Activated CD4-positive, alpha-beta T cell treated with anti-CD3 and anti-CD28 coated beads, Interleukin-2, amount 10 ng/mL, durations not matched to agents 24 days and 14 days (primary cell): Measurements from ENCODE around the gene VDAC1. TPM values are rescaled to one million over a fixed set of nuclear protein-coding genes. Genes with fewer than 3 reads are reported as not detected.

Experiments
- DNase-seq: peaks from one replicate; pipeline ENCODE4 v3.0.0; 2022
- H3K27ac Mint-ChIP-seq: one replicate; pipeline ENCODE4 v1.8.0; 2022; ENCODE audit warnings: mild to moderate bottlenecking, mixed read lengths
- H3K27me3 Mint-ChIP-seq: one replicate; pipeline ENCODE4 v1.8.0; 2022; ENCODE audit warnings: mixed read lengths
- H3K36me3 Mint-ChIP-seq: one replicate; pipeline ENCODE4 v1.8.0; 2022; ENCODE audit warnings: low read depth, mild to moderate bottlenecking, mixed read lengths
- H3K4me1 Mint-ChIP-seq: one replicate; pipeline ENCODE4 v1.8.0; 2021; ENCODE audit warnings: mixed read lengths
- H3K4me3 Mint-ChIP-seq: one replicate; pipeline ENCODE4 v1.8.0; 2022; ENCODE audit warnings: mild to moderate bottlenecking, moderate library complexity, mixed read lengths
- H3K9me3 Mint-ChIP-seq: one replicate; pipeline ENCODE4 v1.8.0; 2021; ENCODE audit warnings: mixed read lengths
- intact Hi-C: fragments of 100-400 bp; cut with micrococcal nuclease; formaldehyde crosslinking; loops from one replicate; pipeline ENCODE4 v1.15.1; 2023
- total RNA-seq: library from RNA; stranded (reverse); gene quantifications from 2 replicates; pipeline ENCODE4 v1.2.3, GENCODE V29; 2022

Gene VDAC1
- total RNA-seq, 1 donor from 2014 or later: 508 TPM

GRCh38 chr5:133995883-133996563, 8.8 kb downstream of the VDAC1 start:
- Mint-ChIP-seq H3K4me3 (no peak overlapping the region), H3K27me3 (no peaks in the 10 kb centered on the region), H3K4me1 (peaks cover 41% of the 10 kb centered on the region), H3K36me3 (peaks cover 32% of the 10 kb centered on the region), H3K9me3 (no peaks in the 10 kb centered on the region), H3K27ac (no peak overlapping the region)
- no peak for DNase-seq
- intact Hi-C loops: no loop called here

GRCh38 chr5:133995341-133995740, 9.4 kb downstream of the VDAC1 start:
- H3K27ac Mint-ChIP-seq: peak overlapping the region; percentile 11
- H3K4me3 Mint-ChIP-seq: no peak overlapping the region
- H3K36me3 Mint-ChIP-seq: peaks cover 36% of the 10 kb centered on the region
- intact Hi-C loops: no loop called here
- H3K9me3 Mint-ChIP-seq: no peaks in the 10 kb centered on the region
- no peaks in the 10 kb centered on the region for H3K27me3 Mint-ChIP-seq
- DNase-seq: no peak
- peaks cover 39% of the 10 kb centered on the region for H3K4me1 Mint-ChIP-seq

GRCh38 chr5:133994990-133995333, 9.8 kb downstream of the VDAC1 start:
- Mint-ChIP-seq H3K4me3 (no peak overlapping the region), H3K36me3 (peaks cover 37% of the 10 kb centered on the region), H3K27me3 (no peaks in the 10 kb centered on the region), H3K4me1 (peaks cover 35% of the 10 kb centered on the region), H3K27ac (no peak overlapping the region), H3K9me3 (no peaks in the 10 kb centered on the region)
- no peak for DNase-seq
- intact Hi-C loops: no loop called here

GRCh38 chr5:133994297-133994989, 10.3 kb downstream of the VDAC1 start:
- DNase-seq: no peak
- peaks cover 35% of the 10 kb centered on the region for H3K36me3 Mint-ChIP-seq
- no peak overlapping the region for H3K4me3 Mint-ChIP-seq
- no peaks in the 10 kb centered on the region for H3K9me3 Mint-ChIP-seq
- H3K4me1 Mint-ChIP-seq: peaks cover 30% of the 10 kb centered on the region
- intact Hi-C loops: no loop called here
- no peaks in the 10 kb centered on the region for H3K27me3 Mint-ChIP-seq
- no peak overlapping the region for H3K27ac Mint-ChIP-seq

- Mint-ChIP-seq H3K4me1 (peaks cover 26% of the 10 kb centered on the region), H3K4me3 (no peak overlapping the region), H3K27ac (no peak overlapping the region), H3K27me3 (no peaks in the 10 kb centered on the region), H3K9me3 (no peaks in the 10 kb centered on the region), H3K36me3 (peaks cover 39% of the 10 kb centered on the region)
- no peak for DNase-seq
- intact Hi-C loops: no loop called here
Observed at GRCh38 chr5:133993185-133993936, 11.4 kb downstream of the VDAC1 start.

GRCh38 chr5:133992429-133993155, 12.2 kb downstream of the VDAC1 start:
- H3K27ac Mint-ChIP-seq: no peak overlapping the region
- no peak overlapping the region for H3K4me3 Mint-ChIP-seq
- intact Hi-C loops: no loop called here
- peaks cover 22% of the 10 kb centered on the region for H3K4me1 Mint-ChIP-seq
- no peaks in the 10 kb centered on the region for H3K9me3 Mint-ChIP-seq
- no peaks in the 10 kb centered on the region for H3K27me3 Mint-ChIP-seq
- H3K36me3 Mint-ChIP-seq: peaks cover 39% of the 10 kb centered on the region
- DNase-seq: no peak

- DNase-seq: no peak
- no peaks in the 10 kb centered on the region for H3K27me3 Mint-ChIP-seq
- intact Hi-C loops: no loop called here
Observed at GRCh38 chr5:133991171-133991910, 13.4 kb downstream of the VDAC1 start.

GRCh38 chr5:133990396-133990795, 14.4 kb downstream of the VDAC1 start:
- Mint-ChIP-seq H3K27ac (no peak overlapping the region), H3K27me3 (no peaks in the 10 kb centered on the region), H3K4me3 (no peak overlapping the region), H3K4me1 (peaks cover 15% of the 10 kb centered on the region), H3K36me3 (peaks cover 52% of the 10 kb centered on the region), H3K9me3 (no peaks in the 10 kb centered on the region)
- no peak for DNase-seq
- intact Hi-C loops: no loop called here

More at GRCh38 chr5:133991171-133991910, 13.4 kb downstream of the VDAC1 start:
- Mint-ChIP-seq H3K4me3 (no peak overlapping the region), H3K9me3 (no peaks in the 10 kb centered on the region), H3K36me3 (peaks cover 46% of the 10 kb centered on the region), H3K27ac (no peak overlapping the region), H3K4me1 (peaks cover 18% of the 10 kb centered on the region)

- Mint-ChIP-seq H3K4me1 (peaks cover 10% of the 10 kb centered on the region), H3K4me3 (no peak overlapping the region), H3K9me3 (no peaks in the 10 kb centered on the region), H3K27ac (no peak overlapping the region), H3K36me3 (peaks cover 68% of the 10 kb centered on the region), H3K27me3 (no peaks in the 10 kb centered on the region)
- no peak for DNase-seq
- intact Hi-C loops: no loop called here
Observed at GRCh38 chr5:133985540-133986180, 19.1 kb downstream of the VDAC1 start.

GRCh38 chr5:133983674-133984073, 21.1 kb downstream of the VDAC1 start:
- Mint-ChIP-seq H3K4me1 (peaks cover 15% of the 10 kb centered on the region), H3K4me3 (no peak overlapping the region), H3K27me3 (no peaks in the 10 kb centered on the region), H3K27ac (peak overlapping the region; percentile 7), H3K36me3 (peaks cover 64% of the 10 kb centered on the region), H3K9me3 (no peaks in the 10 kb centered on the region)
- intact Hi-C loops: no loop called here
- no peak for DNase-seq

GRCh38 chr5:133981714-133982113, 23.1 kb downstream of the VDAC1 start:
- H3K27ac Mint-ChIP-seq: peak overlapping the region; percentile 65
- H3K4me1 Mint-ChIP-seq: peaks cover 25% of the 10 kb centered on the region
- H3K36me3 Mint-ChIP-seq: peaks cover 65% of the 10 kb centered on the region
- intact Hi-C loops: no loop called here
- no peaks in the 10 kb centered on the region for H3K27me3 Mint-ChIP-seq
- H3K9me3 Mint-ChIP-seq: no peaks in the 10 kb centered on the region
- DNase-seq: no peak
- no peak overlapping the region for H3K4me3 Mint-ChIP-seq

- peaks cover 65% of the 10 kb centered on the region for H3K36me3 Mint-ChIP-seq
- no peaks in the 10 kb centered on the region for H3K27me3 Mint-ChIP-seq
- intact Hi-C loops: no loop called here
- DNase-seq: no peak
- no peak overlapping the region for H3K4me3 Mint-ChIP-seq
- peaks cover 28% of the 10 kb centered on the region for H3K4me1 Mint-ChIP-seq
- H3K27ac Mint-ChIP-seq: no peak overlapping the region
- H3K9me3 Mint-ChIP-seq: no peaks in the 10 kb centered on the region
Observed at GRCh38 chr5:133980652-133981051, 24.1 kb downstream of the VDAC1 start.

GRCh38 chr5:133978943-133979342, 25.8 kb downstream of the VDAC1 start:
- Mint-ChIP-seq H3K36me3 (peaks cover 68% of the 10 kb centered on the region), H3K27me3 (no peaks in the 10 kb centered on the region), H3K4me1 (peaks cover 27% of the 10 kb centered on the region), H3K9me3 (no peaks in the 10 kb centered on the region), H3K4me3 (no peak overlapping the region), H3K27ac (no peak overlapping the region)
- no peak for DNase-seq
- intact Hi-C loops: no loop called here
